ENCODE data around the gene POLR2C. TPM values are rescaled to one million over a fixed set of nuclear protein-coding genes. Genes with fewer than 3 reads are reported as not detected.

POLR2C gene
- total RNA-seq, 2 experiments from 2014 or later, result 48.6 to 61.7 TPM

DNA sequence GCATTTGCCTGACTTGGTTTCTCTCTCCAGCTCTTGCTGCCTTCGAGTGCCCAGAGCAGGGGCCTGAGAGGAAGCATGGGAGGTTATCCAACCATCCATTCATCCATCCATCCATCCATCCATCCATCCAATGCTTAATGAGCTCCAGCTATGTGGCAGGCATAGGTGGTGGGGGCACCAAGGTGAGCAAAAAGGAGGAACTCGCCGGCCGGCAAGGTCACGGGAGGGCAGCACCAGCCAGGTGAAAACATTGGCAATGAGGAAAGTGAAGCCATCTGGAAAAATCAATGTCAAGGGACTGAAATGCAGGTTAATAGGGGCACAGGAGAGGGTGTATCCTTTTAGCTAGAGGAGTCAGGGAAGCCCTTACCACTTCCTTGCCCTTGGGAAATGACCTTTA, 42.0 kb downstream of the POLR2C start:
- Mint-ChIP-seq H3K27ac (no peak overlapping the region), H3K9me3 (ENCODE audit: low read depth) (no peaks in the 10 kb centered on the region), H3K27me3 (peaks cover 3% of the 10 kb centered on the region), H3K4me1 (peaks cover 12% of the 10 kb centered on the region), H3K4me3 (no peak overlapping the region), H3K36me3 (no peaks in the 10 kb centered on the region)
- ATAC-seq (no peak), DNase-seq (no peak)
- CTCF ChIA-PET, result interaction anchor here (0.7 to 1.2 kb wide), 2 partner anchors 13 to 605 kb away, joined by 3 to 4 read pairs; no protein-coding TSS in a partner anchor

DNA sequence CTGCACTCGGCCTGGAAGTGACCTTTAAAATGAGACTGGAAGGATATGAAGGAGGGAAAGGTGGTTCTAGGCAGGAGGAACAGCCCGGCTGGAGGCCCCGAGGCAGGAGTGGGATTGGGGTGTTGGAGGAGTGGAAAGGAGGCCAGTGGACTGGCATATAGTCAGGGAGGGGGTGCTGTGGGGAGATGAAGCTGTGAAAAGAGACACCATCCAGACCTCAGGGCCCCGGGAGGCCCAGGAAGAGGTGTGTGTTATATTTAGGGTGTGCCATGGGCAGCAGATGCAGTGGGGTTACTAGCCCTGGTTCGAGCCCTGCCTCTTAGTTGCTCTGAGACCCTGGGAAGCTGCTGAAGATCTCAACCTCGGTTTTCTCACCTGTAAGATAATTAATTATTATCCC, 42.7 kb downstream of the POLR2C start:
- peaks cover 12% of the 10 kb centered on the region for H3K4me1 Mint-ChIP-seq
- no peaks in the 10 kb centered on the region for H3K36me3 Mint-ChIP-seq
- no peak overlapping the region for H3K4me3 Mint-ChIP-seq
- DNase-seq, result no peak
- CTCF ChIA-PET, result interaction anchor here (0.7 to 1.2 kb wide), 2 partner anchors 13 to 604 kb away, joined by 3 to 4 read pairs; no protein-coding TSS in a partner anchor
- ATAC-seq, result no peak
- no peaks in the 10 kb centered on the region for H3K9me3 Mint-ChIP-seq (ENCODE audit: low read depth)
- no peak overlapping the region for H3K27ac Mint-ChIP-seq
- H3K27me3 Mint-ChIP-seq, result peaks cover 3% of the 10 kb centered on the region

DNA sequence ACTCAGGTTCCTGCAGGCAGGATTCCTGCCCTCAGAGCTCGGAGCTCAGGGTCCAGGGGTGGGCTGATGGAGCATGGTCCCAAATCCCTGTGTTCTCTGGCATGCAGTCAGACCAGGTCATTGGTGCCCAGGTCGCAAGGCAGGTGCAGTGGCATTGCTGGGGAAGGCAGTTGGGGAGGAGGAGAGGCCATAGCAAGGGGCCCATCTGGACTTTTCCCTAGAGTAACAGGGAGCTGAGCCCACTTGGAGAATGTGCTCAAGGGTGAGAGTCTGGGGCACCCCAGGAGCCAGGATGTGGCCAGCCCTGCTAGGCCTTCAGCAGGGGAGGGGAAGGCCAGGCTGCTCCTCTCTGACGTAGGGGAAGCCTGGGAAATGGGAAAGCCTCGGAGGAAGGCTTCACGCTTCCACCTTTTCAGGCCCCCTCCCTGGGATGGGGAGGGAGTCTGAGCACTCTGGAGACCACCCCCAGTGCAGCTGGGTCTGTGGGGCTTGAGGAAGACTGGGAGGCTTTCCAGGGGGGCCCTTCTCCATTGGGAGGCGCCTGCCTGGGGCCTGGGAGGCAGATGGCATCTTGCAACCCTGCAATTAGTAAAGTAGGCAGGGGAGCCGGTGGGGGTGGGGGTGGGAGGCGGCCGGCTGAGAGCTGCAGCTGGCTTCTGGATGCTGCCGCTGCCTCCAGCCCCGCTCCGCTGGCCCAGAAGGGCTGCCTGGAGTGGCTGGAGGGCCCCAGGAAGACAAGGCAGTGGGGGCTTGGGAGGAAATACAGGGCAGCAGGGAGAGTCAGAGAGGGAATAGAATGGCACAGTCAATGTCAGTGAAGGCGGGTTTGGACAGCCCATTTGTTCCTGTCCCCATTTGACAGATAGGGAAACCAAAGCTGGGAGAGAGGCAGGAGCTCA, 44.9 kb downstream of the POLR2C start:
- no peaks in the 10 kb centered on the region for H3K4me1 Mint-ChIP-seq
- ATAC-seq (no peak), DNase-seq (no peak)
- H3K27me3 Mint-ChIP-seq, result peaks cover 3% of the 10 kb centered on the region
- no peaks in the 10 kb centered on the region for H3K9me3 Mint-ChIP-seq (ENCODE audit: low read depth)
- H3K36me3 Mint-ChIP-seq, result no peaks in the 10 kb centered on the region
- CTCF ChIA-PET, result interaction anchor here (1.2 to 1.5 kb wide), 3 partner anchors 11 to 90 kb away, joined by 3 to 4 read pairs (median 4); no protein-coding TSS in a partner anchor
- no peak overlapping the region for H3K4me3 Mint-ChIP-seq
- no peak overlapping the region for H3K27ac Mint-ChIP-seq

DNA sequence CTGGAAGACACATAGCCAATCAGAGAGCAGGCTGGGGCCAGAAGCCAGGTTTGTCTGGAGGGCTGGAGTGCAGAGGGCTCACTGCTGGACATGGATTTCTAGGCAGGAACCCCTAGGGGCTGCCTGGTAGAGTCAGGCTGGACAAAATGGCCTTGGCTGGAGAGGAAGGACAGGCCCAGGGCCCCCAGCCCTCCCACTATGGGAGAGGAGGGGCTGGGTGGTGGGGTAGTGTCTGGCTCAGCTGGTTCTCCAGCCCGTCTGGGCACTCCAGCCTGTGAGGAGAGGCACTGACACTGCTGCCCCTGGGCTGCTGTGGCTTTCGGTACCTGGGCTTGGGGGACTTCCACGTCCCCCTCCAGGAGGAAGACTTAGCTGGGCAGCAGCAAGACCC, 45.6 kb downstream of the POLR2C start:
- H3K27ac Mint-ChIP-seq, result no peak overlapping the region
- H3K9me3 Mint-ChIP-seq (ENCODE audit: low read depth), result no peaks in the 10 kb centered on the region
- CTCF ChIA-PET, result interaction anchor here (1.4 to 1.5 kb wide), 3 partner anchors 12 to 91 kb away, joined by 3 to 4 read pairs (median 4); no protein-coding TSS in a partner anchor
- DNase-seq (no peak), ATAC-seq (no peak)
- H3K4me3 Mint-ChIP-seq, result no peak overlapping the region
- H3K4me1 Mint-ChIP-seq, result no peaks in the 10 kb centered on the region
- peaks cover 3% of the 10 kb centered on the region for H3K27me3 Mint-ChIP-seq
- H3K36me3 Mint-ChIP-seq, result no peaks in the 10 kb centered on the region

DNA sequence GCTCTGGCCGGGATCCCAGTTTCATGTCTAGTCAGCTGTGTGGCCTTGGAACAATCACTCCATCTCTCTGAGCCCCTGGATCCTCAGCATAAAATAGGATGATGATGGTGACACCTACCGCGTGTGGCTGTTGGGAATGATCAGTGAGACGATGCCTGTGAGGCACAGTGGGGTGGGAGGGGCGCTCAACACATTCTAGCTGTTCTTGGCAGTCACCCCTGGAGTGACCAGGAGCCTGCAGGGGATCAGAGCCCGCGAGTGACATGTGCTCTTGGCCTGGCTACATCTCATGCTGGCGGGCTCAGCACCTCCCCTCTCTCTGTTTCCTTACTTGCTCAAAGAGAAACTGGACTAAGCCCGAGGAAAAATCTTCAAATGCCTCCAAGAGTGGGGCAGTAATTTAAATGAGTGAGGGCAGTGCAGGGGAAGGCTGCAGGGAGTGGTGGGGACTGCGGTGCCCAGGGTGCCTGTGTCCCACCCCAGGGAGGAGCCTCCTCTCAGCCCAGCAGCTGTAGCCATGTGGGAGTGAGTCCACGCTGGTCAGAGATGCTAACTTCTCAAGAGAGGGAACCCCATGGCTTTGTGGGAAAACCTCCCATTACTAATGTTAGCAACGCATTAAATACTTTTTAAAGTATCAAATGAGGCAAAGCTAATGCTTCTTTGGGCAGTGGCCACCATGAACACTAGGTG, 46.9 kb downstream of the POLR2C start:
- Mint-ChIP-seq H3K9me3 (ENCODE audit: low read depth) (no peaks in the 10 kb centered on the region), H3K4me1 (no peaks in the 10 kb centered on the region), H3K4me3 (no peak overlapping the region), H3K36me3 (no peaks in the 10 kb centered on the region), H3K27ac (no peak overlapping the region), H3K27me3 (peaks cover 3% of the 10 kb centered on the region)
- DNase-seq (no peak), ATAC-seq (no peak)
- CTCF ChIA-PET, result interaction anchor here (0.6 to 1.5 kb wide), 4 partner anchors 11 to 95 kb away, joined by 3 to 4 read pairs (median 4); no protein-coding TSS in a partner anchor

DNA sequence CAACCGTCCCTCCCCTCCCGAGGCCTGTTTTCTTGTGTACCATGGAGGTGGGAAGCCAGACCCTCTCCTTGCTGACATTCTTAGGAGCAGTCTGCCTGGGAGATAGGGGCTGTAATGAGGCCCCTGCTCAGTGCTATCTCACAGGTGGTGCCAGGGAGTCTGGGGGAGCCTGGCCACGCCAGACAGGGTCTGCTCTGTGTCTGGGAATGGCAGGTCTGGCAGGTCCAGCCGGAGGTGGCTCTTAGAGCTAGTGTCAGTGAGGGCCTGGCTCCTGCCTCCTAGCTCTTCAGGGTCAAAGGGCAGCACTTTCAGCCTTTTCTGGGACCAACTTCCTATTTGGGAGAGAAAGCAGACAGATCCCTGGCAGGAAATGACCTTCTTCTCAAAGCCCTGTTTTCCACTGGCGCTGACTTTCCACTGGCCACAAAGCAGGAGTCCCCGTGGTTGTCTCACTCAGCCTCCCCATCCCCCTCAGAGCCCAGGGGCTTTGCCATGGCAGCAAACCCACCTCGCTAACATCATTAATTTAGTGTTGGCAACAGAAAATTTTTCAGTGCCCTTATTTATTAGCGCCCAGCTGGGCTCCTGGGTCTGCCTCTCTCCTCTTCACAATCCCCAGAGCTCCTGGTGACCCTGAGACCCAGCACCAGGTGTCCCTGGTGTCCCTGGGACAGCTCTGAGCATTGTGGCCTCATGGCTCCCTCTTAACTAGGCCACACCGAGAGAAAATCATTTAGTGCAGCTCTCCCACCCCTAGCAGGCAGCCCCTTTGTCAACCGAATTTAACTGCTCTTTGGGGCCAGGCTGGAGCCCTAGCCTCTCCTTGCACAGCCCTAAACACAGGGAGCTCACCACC, 47.8 kb downstream of the POLR2C start:
- Mint-ChIP-seq H3K27ac (no peak overlapping the region), H3K4me3 (no peak overlapping the region), H3K4me1 (no peaks in the 10 kb centered on the region), H3K27me3 (peaks cover 3% of the 10 kb centered on the region), H3K36me3 (no peaks in the 10 kb centered on the region), H3K9me3 (ENCODE audit: low read depth) (no peaks in the 10 kb centered on the region)
- ATAC-seq (no peak), DNase-seq (no peak)
- CTCF ChIA-PET, result interaction anchor here (0.5 to 1.7 kb wide), 3 partner anchors 9 to 182 kb away, joined by 3 to 6 read pairs (median 3); no protein-coding TSS in a partner anchor

DNA sequence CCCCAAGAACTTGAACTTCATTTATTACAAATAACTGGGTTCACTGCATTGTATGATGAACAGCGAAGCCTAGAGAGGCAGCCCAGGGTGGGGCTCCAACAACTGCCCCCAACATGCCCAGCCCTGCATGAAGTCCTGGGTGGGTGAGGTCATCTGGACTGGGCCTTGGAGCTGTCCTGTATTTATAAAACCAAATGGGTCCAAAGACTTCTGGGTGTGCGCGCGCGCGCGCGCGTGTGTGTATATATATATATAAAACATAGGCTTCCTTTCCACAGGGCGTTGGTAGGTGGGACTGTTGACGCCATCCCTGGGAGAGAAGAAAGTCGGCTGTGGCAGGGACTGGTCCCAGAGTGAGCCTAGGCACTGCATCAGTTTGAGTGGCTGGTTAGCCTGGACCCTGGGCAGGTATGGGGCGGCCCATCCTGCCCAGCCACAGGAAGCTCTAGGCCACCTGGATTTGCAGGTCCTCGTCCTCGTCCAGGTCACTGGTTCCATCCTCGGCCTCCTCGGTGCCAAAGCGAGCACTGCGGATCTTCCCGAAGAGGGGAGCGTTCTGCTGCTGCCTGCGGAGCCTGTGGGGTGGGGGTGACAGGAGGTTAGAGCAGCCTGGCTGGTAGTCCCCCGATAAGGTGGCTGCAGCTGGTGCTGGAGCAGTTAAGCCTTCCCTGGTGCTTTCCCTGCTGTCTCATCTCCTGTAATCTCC, 50.0 kb downstream of the POLR2C start:
- no peak for DNase-seq
- Mint-ChIP-seq H3K9me3 (ENCODE audit: low read depth) (no peaks in the 10 kb centered on the region), H3K36me3 (peaks cover 5% of the 10 kb centered on the region), H3K4me3 (no peak overlapping the region), H3K27me3 (no peaks in the 10 kb centered on the region), H3K27ac (no peak overlapping the region), H3K4me1 (no peaks in the 10 kb centered on the region)
- no peak for ATAC-seq
- CTCF ChIA-PET, result interaction anchor here (0.8 to 1.4 kb wide), 3 partner anchors 50 to 94 kb away, joined by 3 to 5 read pairs (median 3); no protein-coding TSS in a partner anchor

DNA sequence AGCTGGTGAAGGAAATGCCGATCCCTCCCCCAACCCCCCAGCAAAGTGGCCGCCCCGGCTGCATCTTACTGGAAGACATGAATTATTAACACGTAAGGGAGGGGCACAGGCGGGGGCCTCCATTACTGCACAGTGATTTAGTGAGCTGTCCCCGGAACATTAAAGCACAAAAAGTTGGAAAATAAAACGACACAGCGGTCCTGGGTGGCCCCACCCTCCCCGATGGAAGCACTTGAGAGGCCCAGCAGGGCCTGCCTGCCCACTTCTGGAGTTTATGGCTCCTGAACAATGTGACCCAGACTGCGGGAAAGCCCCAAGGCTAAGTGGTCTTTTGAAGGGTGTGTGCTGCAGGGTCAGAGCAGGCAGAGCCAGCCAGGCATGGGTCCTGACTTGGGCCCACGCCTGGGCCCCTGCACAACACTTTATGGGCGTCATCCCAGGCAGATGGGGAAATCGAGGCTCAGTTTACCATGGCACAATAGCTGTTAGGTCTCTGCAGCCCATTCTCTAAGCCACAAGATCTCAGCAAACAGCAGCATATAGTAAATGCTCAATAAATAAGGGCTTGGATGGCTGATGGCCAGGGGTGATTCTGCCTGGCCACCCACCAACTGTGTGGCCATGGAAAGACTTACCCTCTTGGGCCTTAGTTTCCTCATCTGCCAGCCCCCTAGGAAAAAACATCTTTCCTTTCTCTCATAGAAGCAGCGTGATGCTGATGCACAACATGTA, 51.1 kb downstream of the POLR2C start:
- no peak for DNase-seq

DNA sequence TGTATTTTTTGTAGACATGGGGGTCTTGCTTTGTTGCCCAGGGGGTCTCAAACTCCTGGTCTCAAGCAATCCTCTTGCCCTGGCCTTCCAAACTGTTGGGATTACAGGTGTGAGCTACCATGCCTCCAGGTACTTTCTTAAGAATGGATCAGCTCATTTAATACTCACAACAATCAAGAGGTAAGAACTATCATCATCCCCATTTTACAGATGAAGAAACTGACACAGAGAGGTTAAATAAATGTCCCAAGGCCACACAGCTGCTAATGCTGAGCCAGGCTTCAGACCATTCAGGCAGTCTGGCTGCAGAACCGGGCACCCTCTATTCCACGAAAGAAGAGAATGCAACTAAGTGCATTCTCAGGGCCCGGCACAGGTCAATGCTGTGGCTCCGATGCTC, 51.9 kb downstream of the POLR2C start:
- no peaks in the 10 kb centered on the region for H3K27me3 Mint-ChIP-seq
- H3K27ac Mint-ChIP-seq, result no peak overlapping the region
- CTCF ChIA-PET, result no interaction called here
- peaks cover 5% of the 10 kb centered on the region for H3K36me3 Mint-ChIP-seq
- H3K4me3 Mint-ChIP-seq, result no peak overlapping the region
- DNase-seq (no peak), ATAC-seq (no peak)
- H3K4me1 Mint-ChIP-seq, result no peaks in the 10 kb centered on the region
- no peaks in the 10 kb centered on the region for H3K9me3 Mint-ChIP-seq (ENCODE audit: low read depth)

More for the DNA sequence above, 51.1 kb downstream of the POLR2C start:
- CTCF ChIA-PET, result interaction anchor here (1.4 kb wide), 1 partner anchor 94 kb away, joined by 5 read pairs; no protein-coding TSS in a partner anchor
- no peaks in the 10 kb centered on the region for H3K4me1 Mint-ChIP-seq
- no peaks in the 10 kb centered on the region for H3K9me3 Mint-ChIP-seq (ENCODE audit: low read depth)
- no peaks in the 10 kb centered on the region for H3K27me3 Mint-ChIP-seq
- no peak overlapping the region for H3K27ac Mint-ChIP-seq
- no peak overlapping the region for H3K4me3 Mint-ChIP-seq
- H3K36me3 Mint-ChIP-seq, result peaks cover 5% of the 10 kb centered on the region
- ATAC-seq, result no peak

DNA sequence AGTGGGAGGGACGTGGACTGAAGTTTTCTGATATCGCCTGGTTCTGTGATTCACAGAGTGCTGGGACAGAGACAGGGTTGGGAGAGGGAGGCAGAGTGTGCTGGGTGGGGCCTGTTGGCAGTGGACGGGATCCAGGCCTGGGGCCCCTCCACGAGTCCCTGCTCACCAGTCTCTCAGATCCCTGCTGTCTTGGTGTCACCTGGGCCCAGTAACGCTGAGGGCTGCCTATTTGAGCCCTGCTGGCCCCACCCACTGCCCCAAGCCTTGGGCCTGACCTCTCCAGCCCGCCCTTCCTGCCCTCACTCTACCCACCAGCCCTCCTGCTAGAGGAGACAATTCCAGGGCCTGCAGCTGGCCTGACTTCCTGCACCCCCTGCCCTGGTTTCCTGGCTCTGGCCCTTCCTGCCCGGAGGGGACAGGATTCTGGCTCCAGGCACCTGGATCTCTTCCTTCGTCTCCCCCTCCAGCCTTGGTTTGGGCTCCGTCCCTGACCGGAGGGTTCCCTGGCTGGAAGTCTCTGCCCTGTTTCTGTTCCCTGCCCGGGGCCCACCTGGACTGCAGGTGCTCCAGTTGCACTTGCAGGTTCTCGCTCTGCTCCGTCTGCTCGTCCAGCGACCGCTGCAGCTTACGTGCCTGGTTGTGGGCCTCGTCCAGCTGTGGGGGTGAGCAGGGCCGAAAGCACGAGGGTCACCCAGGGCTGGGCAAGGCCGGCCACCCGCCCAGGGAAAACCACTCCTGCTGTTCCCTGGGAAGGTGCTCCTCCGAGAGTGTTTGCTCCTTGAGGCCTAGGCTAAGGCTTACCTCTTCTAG, 52.5 kb downstream of the POLR2C start:
- H3K36me3 Mint-ChIP-seq, result peaks cover 5% of the 10 kb centered on the region
- peaks cover under 1% of the 10 kb centered on the region for H3K4me1 Mint-ChIP-seq
- DNase-seq, result no peak
- H3K27me3 Mint-ChIP-seq, result no peaks in the 10 kb centered on the region
- CTCF ChIA-PET, result no interaction called here
- H3K9me3 Mint-ChIP-seq (ENCODE audit: low read depth), result no peaks in the 10 kb centered on the region
- no peak overlapping the region for H3K27ac Mint-ChIP-seq
- no peak overlapping the region for H3K4me3 Mint-ChIP-seq
- no peak for ATAC-seq

DNA sequence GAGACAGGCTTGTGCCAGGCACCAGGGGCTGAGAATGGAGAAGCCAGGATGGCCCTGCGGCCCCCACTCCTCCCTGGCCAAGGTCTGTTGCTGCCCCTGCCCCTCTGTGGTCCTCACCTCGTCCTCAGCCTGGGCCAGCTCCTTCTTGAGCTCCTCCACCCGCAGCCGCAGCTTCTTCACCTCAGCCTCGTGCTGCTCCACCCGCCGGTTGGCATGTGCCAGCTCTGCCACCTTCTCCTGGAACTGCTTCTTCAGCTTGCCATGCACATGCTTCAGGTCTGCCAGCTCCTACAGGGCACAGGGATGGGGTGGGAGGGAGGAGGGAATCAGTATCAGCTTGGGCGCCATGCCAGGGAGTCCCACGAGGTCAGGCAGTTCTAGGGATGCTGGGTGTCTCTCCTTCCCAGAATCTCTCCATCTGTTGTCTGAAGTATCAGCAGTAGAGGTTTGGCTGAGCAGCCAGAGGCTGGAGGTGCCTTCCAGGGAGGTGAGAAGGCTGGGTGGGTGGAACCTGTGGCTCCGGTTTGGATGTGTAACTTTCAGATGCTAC, 53.8 kb downstream of the POLR2C start:
- DNase-seq, result no peak
- Mint-ChIP-seq H3K4me1 (peaks cover 4% of the 10 kb centered on the region), H3K27me3 (no peaks in the 10 kb centered on the region), H3K36me3 (peaks cover 5% of the 10 kb centered on the region), H3K27ac (no peak overlapping the region), H3K9me3 (ENCODE audit: low read depth) (no peaks in the 10 kb centered on the region), H3K4me3 (no peak overlapping the region)
- no peak for ATAC-seq
- CTCF ChIA-PET, result interaction anchor here (0.6 to 3.0 kb wide), 3 partner anchors 32 to 216 kb away, joined by 3 to 8 read pairs (median 4); partner anchors contain the start of gene POLR2C

Data from activated CD8-positive, alpha-beta memory T cell treated with anti-CD3 and anti-CD28 coated beads, Interleukin-2, amount 10 ng/mL, durations not matched to agents 7 days and 5 days (primary cell).